Measurements from ENCODE around the gene ARHGAP15. TPM values are rescaled to one million over a fixed set of nuclear protein-coding genes. Genes with fewer than 3 reads are reported as not detected.

The ARHGAP15 gene
- total RNA-seq, 2 donors from 2014 or later, result 11.0 to 11.8 TPM

DNA sequence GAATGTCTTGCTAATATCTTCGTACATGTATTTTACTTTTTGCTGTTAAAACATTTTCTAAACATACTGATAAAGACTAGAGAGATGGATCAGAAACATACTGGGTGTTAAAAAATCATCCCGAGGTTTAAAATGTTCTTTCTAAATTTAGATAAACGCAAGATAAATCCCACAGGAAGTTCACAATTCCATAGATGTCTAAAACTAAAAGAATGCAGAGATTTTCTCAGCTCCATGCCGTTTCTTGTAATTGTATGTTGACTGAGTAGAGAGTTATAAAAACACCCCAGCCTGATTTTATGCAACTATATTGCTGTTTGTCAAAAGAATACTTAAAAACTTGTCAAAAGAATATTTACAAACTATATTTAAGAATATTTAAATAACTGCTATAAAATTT is 455.7 kb downstream of the ARHGAP15 start:
- no peak overlapping the region for H3K27ac ChIP-seq
- H3K9me3 ChIP-seq, result no peaks in the 10 kb centered on the region
- H3K36me3 ChIP-seq, result no peaks in the 10 kb centered on the region
- H3K4me3 ChIP-seq, result no peak overlapping the region
- ATAC-seq (ENCODE audit: insufficient number of reproducible peaks, low FRiP score, low read depth) (no peak), DNase-seq (ENCODE audit: low spot score) (no peak)
- TF ChIP-seq, protein P1, sequence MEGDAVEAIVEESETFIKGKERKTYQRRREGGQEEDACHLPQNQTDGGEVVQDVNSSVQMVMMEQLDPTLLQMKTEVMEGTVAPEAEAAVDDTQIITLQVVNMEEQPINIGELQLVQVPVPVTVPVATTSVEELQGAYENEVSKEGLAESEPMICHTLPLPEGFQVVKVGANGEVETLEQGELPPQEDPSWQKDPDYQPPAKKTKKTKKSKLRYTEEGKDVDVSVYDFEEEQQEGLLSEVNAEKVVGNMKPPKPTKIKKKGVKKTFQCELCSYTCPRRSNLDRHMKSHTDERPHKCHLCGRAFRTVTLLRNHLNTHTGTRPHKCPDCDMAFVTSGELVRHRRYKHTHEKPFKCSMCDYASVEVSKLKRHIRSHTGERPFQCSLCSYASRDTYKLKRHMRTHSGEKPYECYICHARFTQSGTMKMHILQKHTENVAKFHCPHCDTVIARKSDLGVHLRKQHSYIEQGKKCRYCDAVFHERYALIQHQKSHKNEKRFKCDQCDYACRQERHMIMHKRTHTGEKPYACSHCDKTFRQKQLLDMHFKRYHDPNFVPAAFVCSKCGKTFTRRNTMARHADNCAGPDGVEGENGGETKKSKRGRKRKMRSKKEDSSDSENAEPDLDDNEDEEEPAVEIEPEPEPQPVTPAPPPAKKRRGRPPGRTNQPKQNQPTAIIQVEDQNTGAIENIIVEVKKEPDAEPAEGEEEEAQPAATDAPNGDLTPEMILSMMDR (IDR thresholded peaks at IDR 0.05), result no peak
- H3K4me1 ChIP-seq (ENCODE audit: control insufficient read depth in 1 of 2, low read depth in 2 of 2), result peaks cover 0 to 9% of the 10 kb centered on the region in 2 donors
- no peaks in the 10 kb centered on the region for H3K27me3 ChIP-seq (replicated peaks; ENCODE audit: insufficient read depth)

GRCh38 chr2:143586119-143586518 is 456.9 kb downstream of the ARHGAP15 start:
- no peak for DNase-seq (ENCODE audit: low spot score)
- H3K27me3 ChIP-seq (replicated peaks; ENCODE audit: insufficient read depth), result no peaks in the 10 kb centered on the region
- H3K9me3 ChIP-seq, result no peaks in the 10 kb centered on the region
- TF ChIP-seq, protein P1 (IDR thresholded peaks at IDR 0.05), result no peak
- H3K4me3 ChIP-seq, result no peak overlapping the region
- H3K4me1 ChIP-seq (ENCODE audit: control insufficient read depth in 1 of 2, low read depth in 2 of 2), result peaks cover 0 to 6% of the 10 kb centered on the region in 2 donors
- no peak for ATAC-seq (ENCODE audit: insufficient number of reproducible peaks, low FRiP score, low read depth)
- no peak overlapping the region for H3K27ac ChIP-seq
- no peaks in the 10 kb centered on the region for H3K36me3 ChIP-seq

GRCh38 chr2:143588746-143589145 is 459.5 kb downstream of the ARHGAP15 start:
- H3K4me1 ChIP-seq (ENCODE audit: control insufficient read depth in 1 of 2, low read depth in 2 of 2), result no peaks in the 10 kb centered on the region
- no peaks in the 10 kb centered on the region for H3K27me3 ChIP-seq (replicated peaks; ENCODE audit: insufficient read depth)
- no peak overlapping the region for H3K27ac ChIP-seq
- TF ChIP-seq, protein P1 (IDR thresholded peaks at IDR 0.05), result no peak
- ATAC-seq (ENCODE audit: insufficient number of reproducible peaks, low FRiP score, low read depth), result no peak
- no peaks in the 10 kb centered on the region for H3K36me3 ChIP-seq
- no peak for DNase-seq (ENCODE audit: low spot score)
- H3K9me3 ChIP-seq, result no peaks in the 10 kb centered on the region
- no peak overlapping the region for H3K4me3 ChIP-seq

DNA sequence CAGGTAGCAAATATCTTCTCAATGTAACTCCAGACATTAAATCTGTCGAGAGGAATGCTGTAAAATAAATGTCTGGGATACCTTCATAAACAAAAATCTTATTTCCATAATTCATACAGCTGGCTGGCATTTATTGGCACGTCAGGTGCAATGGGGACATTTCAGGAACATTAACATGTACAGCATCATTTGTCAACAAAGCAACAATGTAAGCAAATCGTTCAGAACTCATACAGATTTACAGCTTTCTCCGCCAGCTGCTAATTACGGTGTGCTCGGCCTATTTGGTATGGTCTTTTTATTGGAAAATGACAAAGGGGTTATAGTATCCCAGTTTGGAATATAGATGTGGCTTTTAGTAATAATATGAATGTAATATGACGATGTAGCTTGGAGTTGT is 464.9 kb downstream of the ARHGAP15 start:
- ATAC-seq (ENCODE audit: insufficient number of reproducible peaks, low FRiP score, low read depth) (no peak), DNase-seq (ENCODE audit: low spot score) (no peak)
- H3K27me3 ChIP-seq (replicated peaks; ENCODE audit: insufficient read depth), result no peaks in the 10 kb centered on the region
- no peaks in the 10 kb centered on the region for H3K4me1 ChIP-seq (ENCODE audit: control insufficient read depth in 1 of 2, low read depth in 2 of 2)
- H3K9me3 ChIP-seq, result no peaks in the 10 kb centered on the region
- no peak overlapping the region for H3K4me3 ChIP-seq
- no peak overlapping the region for H3K27ac ChIP-seq
- H3K36me3 ChIP-seq, result no peaks in the 10 kb centered on the region
- TF ChIP-seq, protein P1 (IDR thresholded peaks at IDR 0.05), result no peak

DNA sequence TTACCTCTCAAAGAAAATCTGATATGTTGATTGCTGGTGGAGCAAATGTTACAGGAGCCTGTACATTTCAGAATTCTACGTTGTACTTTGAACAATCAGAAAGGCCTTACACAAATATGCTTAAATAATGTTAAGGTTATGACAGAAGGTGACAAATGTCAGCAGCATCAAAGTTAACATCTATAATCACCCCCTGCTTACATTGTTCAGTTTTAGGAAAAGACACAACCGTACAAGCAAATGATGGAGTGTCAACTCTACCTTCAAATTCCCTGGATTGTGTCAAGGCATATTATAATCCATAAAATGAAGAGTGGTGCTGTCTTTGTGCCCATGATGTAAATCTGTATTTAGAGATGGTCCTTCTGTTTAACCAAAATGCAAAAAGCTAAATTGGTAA is 465.5 kb downstream of the ARHGAP15 start:
- Histone ChIP-seq H3K4me1 (ENCODE audit: control insufficient read depth in 1 of 2, low read depth in 2 of 2) (peaks cover 0 to under 1% of the 10 kb centered on the region in 2 donors), H3K36me3 (no peaks in the 10 kb centered on the region), H3K4me3 (no peak overlapping the region), H3K27me3 (replicated peaks; ENCODE audit: insufficient read depth) (no peaks in the 10 kb centered on the region), H3K9me3 (no peaks in the 10 kb centered on the region), H3K27ac (no peak overlapping the region)
- TF ChIP-seq, protein P1 (IDR thresholded peaks at IDR 0.05), result no peak
- no peak for DNase-seq (ENCODE audit: low spot score)
- no peak for ATAC-seq (ENCODE audit: insufficient number of reproducible peaks, low FRiP score, low read depth)

Data from thoracic aorta (tissue), 2 donors.